22Rv1 (cell line): Measurements from ENCODE around the gene FAM111A.

ENCODE experiments used
- H3K27ac ChIP-seq: fragments of 450-650 bp; 2 replicates; pipeline ENCODE4 v1.5.1; 2017
- ZFX ChIP-seq: fragments of 450-650 bp; IDR thresholded peaks from 2 replicates; pipeline ENCODE4 v1.6.1; 2017; ENCODE audit warnings: antibody characterized with exemption, borderline replicate concordance
- TF ChIP-seq, protein P1 (sequence below): fragments of 450-650 bp; IDR thresholded peaks from 2 replicates; pipeline ENCODE4 v1.5.1; 2017; ENCODE audit warnings: mild to moderate bottlenecking

Gene FAM111A

DNA sequence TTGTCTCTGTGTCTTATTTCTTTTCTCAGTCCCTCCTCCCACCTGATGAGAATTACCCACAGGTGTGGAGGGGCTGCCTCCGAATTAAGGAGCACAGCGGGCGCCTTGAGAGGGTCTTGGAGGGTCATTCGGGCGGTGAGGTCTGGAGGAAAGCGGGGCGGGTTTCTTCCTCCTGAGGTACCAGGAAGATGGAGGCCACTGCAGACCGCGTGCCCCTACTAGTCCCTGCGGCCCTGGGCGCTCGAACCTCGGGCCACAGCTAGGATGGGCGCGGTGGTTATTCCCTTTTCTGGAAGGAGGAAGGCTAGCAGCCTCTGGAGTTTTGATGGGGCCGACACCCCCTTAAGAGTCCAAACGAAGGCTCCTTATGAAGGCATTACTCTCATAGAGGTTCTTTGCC is 5.5 kb upstream of the FAM111A start:
- no peak overlapping the region for H3K27ac ChIP-seq
- no peak for TF ChIP-seq ZFX
- TF ChIP-seq, protein P1, sequence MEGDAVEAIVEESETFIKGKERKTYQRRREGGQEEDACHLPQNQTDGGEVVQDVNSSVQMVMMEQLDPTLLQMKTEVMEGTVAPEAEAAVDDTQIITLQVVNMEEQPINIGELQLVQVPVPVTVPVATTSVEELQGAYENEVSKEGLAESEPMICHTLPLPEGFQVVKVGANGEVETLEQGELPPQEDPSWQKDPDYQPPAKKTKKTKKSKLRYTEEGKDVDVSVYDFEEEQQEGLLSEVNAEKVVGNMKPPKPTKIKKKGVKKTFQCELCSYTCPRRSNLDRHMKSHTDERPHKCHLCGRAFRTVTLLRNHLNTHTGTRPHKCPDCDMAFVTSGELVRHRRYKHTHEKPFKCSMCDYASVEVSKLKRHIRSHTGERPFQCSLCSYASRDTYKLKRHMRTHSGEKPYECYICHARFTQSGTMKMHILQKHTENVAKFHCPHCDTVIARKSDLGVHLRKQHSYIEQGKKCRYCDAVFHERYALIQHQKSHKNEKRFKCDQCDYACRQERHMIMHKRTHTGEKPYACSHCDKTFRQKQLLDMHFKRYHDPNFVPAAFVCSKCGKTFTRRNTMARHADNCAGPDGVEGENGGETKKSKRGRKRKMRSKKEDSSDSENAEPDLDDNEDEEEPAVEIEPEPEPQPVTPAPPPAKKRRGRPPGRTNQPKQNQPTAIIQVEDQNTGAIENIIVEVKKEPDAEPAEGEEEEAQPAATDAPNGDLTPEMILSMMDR, result no peak

DNA sequence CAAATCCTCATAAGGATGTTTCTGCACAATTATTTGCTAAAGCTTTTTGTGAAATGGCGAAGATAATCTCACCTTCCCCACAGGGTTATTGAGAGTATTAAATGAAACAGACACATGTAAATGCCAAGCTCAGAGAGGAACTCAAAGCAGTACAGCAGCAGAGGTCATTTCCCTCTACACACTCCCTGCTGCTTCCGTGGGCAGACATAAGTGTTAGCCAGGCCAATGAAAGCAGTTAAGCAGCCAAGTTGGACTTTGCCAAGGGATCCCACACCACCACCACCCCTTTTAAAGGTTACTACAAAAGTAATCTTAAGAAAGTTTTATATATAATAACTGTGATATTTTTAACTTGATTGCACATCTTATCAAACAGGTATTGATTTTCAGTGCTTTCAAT is 4.0 kb upstream of the FAM111A start:
- no peak overlapping the region for H3K27ac ChIP-seq
- TF ChIP-seq, protein P1, result no peak

DNA sequence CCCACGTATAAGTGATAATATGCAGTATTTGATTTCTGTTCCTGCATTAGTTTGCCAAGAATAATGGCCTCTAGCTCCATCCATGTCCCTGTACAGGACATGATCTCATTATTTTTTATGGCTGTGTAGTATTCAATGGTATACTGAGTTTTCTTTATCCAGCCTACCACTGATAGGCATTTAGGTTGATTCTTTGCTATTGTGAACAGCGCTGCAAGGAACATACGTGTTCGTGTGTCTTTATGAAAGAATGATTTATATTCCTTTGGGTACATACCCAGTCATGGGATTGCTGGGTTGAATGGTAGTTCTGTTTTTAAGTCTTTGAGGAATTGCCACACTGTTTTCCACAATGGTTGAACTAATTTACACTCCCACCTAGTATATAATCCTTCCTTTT is 1.5 kb upstream of the FAM111A start:
- TF ChIP-seq ZFX, result no peak
- TF ChIP-seq, protein P1, result no peak
- H3K27ac ChIP-seq, result peak overlapping the region; percentile 78; the same call in 1 of the 2 replicates

DNA sequence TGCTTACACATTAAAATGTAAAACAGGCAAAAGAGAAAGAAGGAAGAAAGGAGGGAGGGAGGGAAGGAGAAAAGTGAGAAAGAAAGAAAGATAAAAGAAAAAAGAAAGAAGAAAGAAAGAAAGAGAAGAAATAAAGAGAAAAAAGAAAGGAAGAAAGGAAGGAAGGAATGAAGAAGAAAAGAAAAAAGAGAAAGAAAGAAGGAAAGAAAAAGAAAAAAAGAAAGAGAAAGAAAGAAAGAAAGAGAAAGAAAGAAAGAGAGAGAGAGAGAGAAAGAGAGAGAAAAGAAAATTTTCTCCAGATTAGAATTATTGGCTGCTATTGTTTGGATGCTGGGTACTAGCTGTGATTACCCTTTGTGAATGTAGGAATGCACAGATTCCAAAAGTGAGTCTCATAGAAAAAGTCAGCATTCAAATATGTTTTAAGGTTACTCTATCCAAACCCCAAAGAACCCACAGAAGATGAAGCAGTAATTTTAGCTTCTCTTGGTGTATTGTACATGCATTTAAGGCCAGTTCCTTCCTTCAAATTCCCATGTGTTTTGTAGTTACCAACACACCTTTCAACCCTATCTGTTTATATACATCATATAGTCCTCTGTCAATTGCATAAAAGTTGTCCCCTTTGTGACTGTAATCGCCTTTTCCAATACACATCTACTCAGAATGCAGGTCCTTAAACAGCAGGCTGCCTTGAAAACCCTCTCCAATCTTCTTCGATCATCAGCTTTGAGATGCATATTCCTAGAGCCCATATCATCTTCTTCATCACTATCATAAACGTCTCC is 789 bp upstream of the FAM111A start:
- peak overlapping the region; percentile 78 for H3K27ac ChIP-seq
- TF ChIP-seq, protein P1, result no peak
- no peak for TF ChIP-seq ZFX

DNA sequence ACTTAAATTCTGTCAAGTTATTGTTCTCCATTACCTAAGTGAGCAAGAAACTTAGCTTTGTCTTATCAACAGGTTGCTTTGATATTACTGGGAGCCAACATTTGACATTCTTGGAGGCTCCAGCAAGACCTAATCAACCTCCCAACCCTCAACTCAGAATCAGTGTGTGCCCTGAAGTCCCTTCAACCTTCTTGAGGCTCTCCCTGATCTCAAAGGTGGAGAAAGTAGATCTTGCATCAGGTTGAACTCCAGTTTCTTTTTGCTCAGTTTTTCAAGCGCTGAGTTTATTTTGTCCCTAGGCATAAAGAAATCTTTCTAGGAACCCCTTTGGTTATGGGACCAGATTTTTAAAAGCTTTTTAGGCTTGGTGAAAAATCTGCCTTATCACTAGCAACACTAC is 1.4 kb downstream of the FAM111A start:
- TF ChIP-seq, protein P1, result no peak
- no peak for TF ChIP-seq ZFX
- H3K27ac ChIP-seq, result peak overlapping the region; percentile 78; the same call in 1 of the 2 replicates

DNA sequence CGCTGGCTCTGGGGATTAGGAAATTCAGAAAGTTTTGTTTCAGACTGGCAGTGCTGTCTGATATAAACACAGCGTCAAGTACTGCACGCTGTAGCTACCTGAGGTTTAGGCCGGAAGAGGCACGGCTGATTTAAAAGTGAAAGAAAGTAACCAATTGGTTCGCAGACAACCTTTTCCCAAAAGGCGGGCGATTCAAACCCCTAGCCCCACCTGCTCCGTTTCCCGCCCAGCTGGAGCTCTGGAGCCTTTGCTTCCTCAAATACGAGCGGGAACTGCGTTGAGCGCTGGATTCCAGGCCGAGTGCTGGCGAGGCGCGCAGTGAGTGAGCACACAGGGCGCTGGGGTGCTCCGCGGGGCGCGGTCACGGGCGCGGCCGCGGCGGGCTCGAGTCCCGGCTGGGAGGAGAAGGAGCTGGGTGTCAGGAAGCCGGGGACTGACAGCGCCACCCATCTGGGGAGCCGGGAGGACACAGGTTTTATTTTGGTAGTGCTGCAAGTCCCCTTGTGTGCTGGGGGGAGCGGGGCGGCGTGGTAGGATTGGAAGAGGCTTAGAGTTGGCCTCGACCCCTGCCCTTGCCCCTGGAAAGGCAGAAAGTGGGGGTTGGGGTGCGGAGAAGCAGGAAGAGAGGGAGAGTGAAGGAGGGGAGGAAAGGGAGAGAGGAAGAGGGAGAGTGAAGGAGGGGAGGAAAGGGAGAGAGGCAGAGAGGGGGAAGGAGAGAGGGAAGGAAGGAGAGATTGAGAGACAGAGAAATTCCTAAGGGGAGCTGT is 2.1 kb downstream of the FAM111A start:
- TF ChIP-seq ZFX, result no peak
- TF ChIP-seq, protein P1, result no peak
- no peak overlapping the region for H3K27ac ChIP-seq

DNA sequence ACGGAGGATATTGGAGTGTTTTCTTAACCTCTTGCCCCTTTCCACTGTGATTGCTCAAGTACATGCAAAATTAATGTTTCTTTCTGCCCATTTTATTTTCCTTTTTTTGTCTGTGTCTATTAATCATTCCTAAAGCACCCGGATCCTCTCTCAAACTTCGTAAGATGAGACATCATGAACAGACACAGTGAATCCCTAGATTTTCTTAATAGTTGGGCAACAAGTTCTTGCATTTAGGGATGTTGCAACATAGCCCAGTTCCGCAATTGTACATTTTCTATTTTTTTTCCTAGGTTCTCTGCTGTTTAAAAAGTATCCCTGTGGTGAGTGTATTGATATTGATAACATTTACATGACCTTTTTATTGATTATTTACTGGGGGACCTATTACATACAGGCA is 2.9 kb downstream of the FAM111A start:
- TF ChIP-seq, protein P1, result no peak
- TF ChIP-seq ZFX, result no peak
- no peak overlapping the region for H3K27ac ChIP-seq
